ENCODE data around the gene RPIA.

Gene RPIA

GRCh38 chr2:88737385-88737784, 45.9 kb downstream of the RPIA start:
- H3K27ac ChIP-seq (ENCODE audit: insufficient read depth in 1 of 2, low read depth in 1 of 2, low read length in 2 of 2, poor library complexity in 1 of 2, severe bottlenecking in 2 of 2) = no peak overlapping the region
- CTCF ChIA-PET = interaction anchor here (1.0 to 4.5 kb wide), 10 partner anchors 9 to 143 kb away, joined by 3 to 19 read pairs (median 6); partner anchors contain the start of gene RPIA
- WGBS (ENCODE audit: insufficient coverage) = 5% methylated on average over 4 of the region's 4 CpGs

GRCh38 chr2:88738271-88738670, 46.8 kb downstream of the RPIA start:
- Histone ChIP-seq H3K27ac (ENCODE audit: insufficient read depth in 1 of 2, low read depth in 1 of 2, low read length in 2 of 2, poor library complexity in 1 of 2, severe bottlenecking in 2 of 2) (no peak overlapping the region), H3K4me3 (ENCODE audit: control insufficient read depth in 1 of 7, extremely low read depth in 1 of 7, insufficient read depth in 4 of 7, low read depth in 2 of 7, low read length in 6 of 7) (peak overlapping the region in 1 of 7 experiments; percentile 33), H3K9me3 (ENCODE audit: control extremely low read depth in 1 of 5, control insufficient read depth in 4 of 5, insufficient read depth in 2 of 5, low read depth in 1 of 5, low read length in 4 of 5) (peaks cover 0 to 5% (median 0%) of the 10 kb centered on the region in 5 experiments), H3K27me3 (replicated peaks in 2 of 5; ENCODE audit: control insufficient read depth in 4 of 5, insufficient read depth in 5 of 5, low read length in 4 of 5) (no peaks in the 10 kb centered on the region), H3K36me3 (ENCODE audit: control insufficient read depth in 4 of 4, insufficient read depth in 4 of 4, low read length in 3 of 4) (peaks cover 2 to 65% (median 21%) of the 10 kb centered on the region in 4 experiments), H3K4me1 (ENCODE audit: control extremely low read depth in 1 of 4, control insufficient read depth in 4 of 4, insufficient read depth in 4 of 4, low read length in 3 of 4) (peaks cover 10 to 34% (median 21%) of the 10 kb centered on the region in 4 experiments)
- 41% methylated on average over 3 of the region's 3 CpGs for WGBS (ENCODE audit: insufficient coverage)
- no peak for DNase-seq
- POLR2A ChIA-PET = interaction anchor here (1.2 kb wide), 1 partner anchor 166 kb away, joined by 3 read pairs; no protein-coding TSS in a partner anchor
- CTCF ChIA-PET = interaction anchor here (1.0 to 4.5 kb wide), 12 partner anchors 8 to 181 kb away, joined by 3 to 19 read pairs (median 6); partner anchors contain the start of gene RPIA

More at GRCh38 chr2:88737385-88737784, 45.9 kb downstream of the RPIA start:
- H3K4me1 ChIP-seq (ENCODE audit: control extremely low read depth in 1 of 4, control insufficient read depth in 4 of 4, insufficient read depth in 4 of 4, low read length in 3 of 4) = peaks cover 10 to 34% (median 26%) of the 10 kb centered on the region in 4 experiments
- POLR2A ChIA-PET = interaction anchor here (1.2 kb wide), 1 partner anchor 167 kb away, joined by 3 read pairs; no protein-coding TSS in a partner anchor
- peak; percentile 66 to 87 (median 83) for DNase-seq
- H3K9me3 ChIP-seq (ENCODE audit: control extremely low read depth in 1 of 5, control insufficient read depth in 4 of 5, insufficient read depth in 2 of 5, low read depth in 1 of 5, low read length in 4 of 5) = no peaks in the 10 kb centered on the region
- H3K4me3 ChIP-seq (ENCODE audit: control insufficient read depth in 1 of 7, extremely low read depth in 1 of 7, insufficient read depth in 4 of 7, low read depth in 2 of 7, low read length in 6 of 7) = peak overlapping the region in 1 of 7 experiments; percentile 14
- peaks cover 2 to 59% (median 16%) of the 10 kb centered on the region in 4 experiments for H3K36me3 ChIP-seq (ENCODE audit: control insufficient read depth in 4 of 4, insufficient read depth in 4 of 4, low read length in 3 of 4)
- no peaks in the 10 kb centered on the region for H3K27me3 ChIP-seq (replicated peaks in 2 of 5; ENCODE audit: control insufficient read depth in 4 of 5, insufficient read depth in 5 of 5, low read length in 4 of 5)

- ChIA-PET CTCF (interaction anchor here (0.7 to 3.9 kb wide), 19 partner anchors 10 to 193 kb away, joined by 3 to 15 read pairs (median 3); no protein-coding TSS in a partner anchor), POLR2A (interaction anchor here (0.6 kb wide), 1 partner anchor 27 kb away, joined by 3 read pairs; no protein-coding TSS in a partner anchor)
- no peaks in the 10 kb centered on the region for H3K27me3 ChIP-seq (replicated peaks in 2 of 5; ENCODE audit: control insufficient read depth in 4 of 5, insufficient read depth in 5 of 5, low read length in 4 of 5)
- peaks cover 1 to 17% (median 5%) of the 10 kb centered on the region in 5 experiments for H3K9me3 ChIP-seq (ENCODE audit: control extremely low read depth in 1 of 5, control insufficient read depth in 4 of 5, insufficient read depth in 2 of 5, low read depth in 1 of 5, low read length in 4 of 5)
- H3K27ac ChIP-seq (ENCODE audit: insufficient read depth in 1 of 2, low read depth in 1 of 2, low read length in 2 of 2, poor library complexity in 1 of 2, severe bottlenecking in 2 of 2) = no peak overlapping the region
- peak; percentile 71 to 87 (median 80) for DNase-seq
- H3K4me1 ChIP-seq (ENCODE audit: control extremely low read depth in 1 of 4, control insufficient read depth in 4 of 4, insufficient read depth in 4 of 4, low read length in 3 of 4) = peaks cover 6 to 32% (median 18%) of the 10 kb centered on the region in 4 experiments
- H3K4me3 ChIP-seq (ENCODE audit: control insufficient read depth in 1 of 7, extremely low read depth in 1 of 7, insufficient read depth in 4 of 7, low read depth in 2 of 7, low read length in 6 of 7) = no peak overlapping the region
- WGBS (ENCODE audit: insufficient coverage) = 75% methylated on average over 5 of the region's 7 CpGs
- peaks cover 4 to 58% (median 28%) of the 10 kb centered on the region in 4 experiments for H3K36me3 ChIP-seq (ENCODE audit: control insufficient read depth in 4 of 4, insufficient read depth in 4 of 4, low read length in 3 of 4)
Measured at GRCh38 chr2:88739985-88740600, 48.6 kb downstream of the RPIA start.

DNA sequence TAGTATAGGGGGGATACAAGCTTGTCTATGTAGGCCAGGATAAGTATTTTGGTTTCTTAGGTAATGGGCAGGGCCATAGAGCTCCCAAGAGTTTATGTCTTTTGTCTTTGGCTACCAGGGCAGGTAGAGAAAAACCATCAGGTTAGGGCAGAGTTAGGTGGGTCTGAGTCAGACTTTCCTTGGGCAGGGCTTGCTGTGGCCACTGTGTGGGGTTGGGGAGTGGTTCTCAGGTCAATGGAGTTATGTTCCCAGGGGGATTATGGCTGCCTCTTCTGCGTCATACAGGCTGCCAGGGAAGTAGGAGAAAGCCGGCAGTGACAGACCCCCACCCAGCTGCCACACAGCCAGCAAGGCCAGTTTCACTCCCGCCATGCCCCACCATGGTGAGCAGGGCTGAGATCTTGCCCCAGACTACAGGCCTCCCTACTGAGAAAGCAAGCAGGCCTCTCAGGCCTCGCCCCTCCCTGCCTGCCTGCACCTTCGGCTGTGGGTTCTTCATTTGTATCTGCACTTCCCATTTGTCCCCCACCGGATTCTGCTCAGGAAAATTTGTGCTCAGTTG, 55.5 kb downstream of the RPIA start:
- Histone ChIP-seq H3K9me3 (ENCODE audit: control extremely low read depth in 1 of 5, control insufficient read depth in 4 of 5, insufficient read depth in 2 of 5, low read depth in 1 of 5, low read length in 4 of 5) (peaks cover 3 to 36% (median 9%) of the 10 kb centered on the region in 5 experiments), H3K36me3 (ENCODE audit: control insufficient read depth in 4 of 4, insufficient read depth in 4 of 4, low read length in 3 of 4) (peaks cover 19 to 81% (median 52%) of the 10 kb centered on the region in 4 experiments), H3K4me1 (ENCODE audit: control extremely low read depth in 1 of 4, control insufficient read depth in 4 of 4, insufficient read depth in 4 of 4, low read length in 3 of 4) (no peaks in the 10 kb centered on the region), H3K27ac (ENCODE audit: insufficient read depth in 1 of 2, low read depth in 1 of 2, low read length in 2 of 2, poor library complexity in 1 of 2, severe bottlenecking in 2 of 2) (no peak overlapping the region), H3K27me3 (replicated peaks in 2 of 5; ENCODE audit: control insufficient read depth in 4 of 5, insufficient read depth in 5 of 5, low read length in 4 of 5) (no peaks in the 10 kb centered on the region), H3K4me3 (ENCODE audit: control insufficient read depth in 1 of 7, extremely low read depth in 1 of 7, insufficient read depth in 4 of 7, low read depth in 2 of 7, low read length in 6 of 7) (no peak overlapping the region)
- ChIA-PET CTCF (interaction anchor here (1.5 to 2.1 kb wide), 2 partner anchors 10 to 18 kb away, joined by 3 to 9 read pairs; no protein-coding TSS in a partner anchor), POLR2A (no interaction called here)
- WGBS (ENCODE audit: insufficient coverage) = 99% methylated on average over 5 of the region's 6 CpGs
- no peak for DNase-seq

GRCh38 chr2:88747990-88748389, 56.5 kb downstream of the RPIA start:
- CTCF ChIA-PET = interaction anchor here (1.5 to 1.6 kb wide), 2 partner anchors 17 to 133 kb away, joined by 3 read pairs; no protein-coding TSS in a partner anchor
- H3K36me3 ChIP-seq (ENCODE audit: control insufficient read depth in 4 of 4, insufficient read depth in 4 of 4, low read length in 3 of 4) = peaks cover 19 to 71% (median 54%) of the 10 kb centered on the region in 4 experiments
- H3K27me3 ChIP-seq (replicated peaks in 2 of 5; ENCODE audit: control insufficient read depth in 4 of 5, insufficient read depth in 5 of 5, low read length in 4 of 5) = no peaks in the 10 kb centered on the region
- no peaks in the 10 kb centered on the region for H3K4me1 ChIP-seq (ENCODE audit: control extremely low read depth in 1 of 4, control insufficient read depth in 4 of 4, insufficient read depth in 4 of 4, low read length in 3 of 4)
- no peak overlapping the region for H3K27ac ChIP-seq (ENCODE audit: insufficient read depth in 1 of 2, low read depth in 1 of 2, low read length in 2 of 2, poor library complexity in 1 of 2, severe bottlenecking in 2 of 2)
- no peak for DNase-seq
- WGBS (ENCODE audit: insufficient coverage) = 85% methylated on average over 2 of the region's 2 CpGs
- POLR2A ChIA-PET = no interaction called here
- peaks cover 3 to 33% (median 9%) of the 10 kb centered on the region in 5 experiments for H3K9me3 ChIP-seq (ENCODE audit: control extremely low read depth in 1 of 5, control insufficient read depth in 4 of 5, insufficient read depth in 2 of 5, low read depth in 1 of 5, low read length in 4 of 5)
- no peak overlapping the region for H3K4me3 ChIP-seq (ENCODE audit: control insufficient read depth in 1 of 7, extremely low read depth in 1 of 7, insufficient read depth in 4 of 7, low read depth in 2 of 7, low read length in 6 of 7)

DNA sequence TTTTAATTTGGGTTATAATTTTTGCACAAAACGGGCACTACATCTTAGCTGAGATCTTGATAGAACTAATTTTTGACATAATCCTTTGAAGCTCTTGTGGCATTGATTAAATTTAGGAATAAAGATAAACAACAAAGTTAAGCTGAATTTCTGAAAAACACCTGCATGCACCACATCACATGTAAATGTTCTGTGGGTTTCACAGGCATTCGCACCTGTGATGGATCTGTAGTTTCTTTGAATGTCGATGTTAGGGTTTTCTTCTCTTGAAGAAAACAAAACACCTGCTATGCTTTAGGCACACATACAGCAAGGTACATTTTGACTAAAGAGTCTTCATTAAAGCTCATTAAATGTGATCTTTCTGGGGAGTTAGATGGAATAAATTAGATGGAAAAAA, 60.3 kb downstream of the RPIA start:
- ChIA-PET CTCF (interaction anchor here (1.3 to 3.7 kb wide), 5 partner anchors 8 to 129 kb away, joined by 3 to 13 read pairs (median 11); no protein-coding TSS in a partner anchor), POLR2A (no interaction called here)
- Histone ChIP-seq H3K4me3 (ENCODE audit: control insufficient read depth in 1 of 7, extremely low read depth in 1 of 7, insufficient read depth in 4 of 7, low read depth in 2 of 7, low read length in 6 of 7) (no peak overlapping the region), H3K27me3 (replicated peaks in 2 of 5; ENCODE audit: control insufficient read depth in 4 of 5, insufficient read depth in 5 of 5, low read length in 4 of 5) (no peaks in the 10 kb centered on the region), H3K4me1 (ENCODE audit: control extremely low read depth in 1 of 4, control insufficient read depth in 4 of 4, insufficient read depth in 4 of 4, low read length in 3 of 4) (peaks cover 0 to 25% (median 11%) of the 10 kb centered on the region in 4 experiments), H3K9me3 (ENCODE audit: control extremely low read depth in 1 of 5, control insufficient read depth in 4 of 5, insufficient read depth in 2 of 5, low read depth in 1 of 5, low read length in 4 of 5) (peaks cover 0 to 5% (median 0%) of the 10 kb centered on the region in 5 experiments), H3K36me3 (ENCODE audit: control insufficient read depth in 4 of 4, insufficient read depth in 4 of 4, low read length in 3 of 4) (peaks cover 11 to 66% (median 34%) of the 10 kb centered on the region in 4 experiments), H3K27ac (ENCODE audit: insufficient read depth in 1 of 2, low read depth in 1 of 2, low read length in 2 of 2, poor library complexity in 1 of 2, severe bottlenecking in 2 of 2) (no peak overlapping the region)
- no CpG with 5 or more reads among the region's 3 CpGs for WGBS (ENCODE audit: insufficient coverage)
- no peak for DNase-seq

All from common myeloid progenitor, CD34-positive (primary cell).